Right lobe of liver (tissue), 4 donors: ENCODE data around the gene MAPKAPK5.

Source experiments
- CTCF ChIP-seq, 4 donors: fragments of 200-600 bp in 3 of 4; fragments of 450-650 bp in 1 of 4; IDR thresholded peaks; one replicate each; pipeline versions ENCODE4 v1.5.1 to v1.8.0; 2016 to 2022; ENCODE audit warnings: antibody characterized with exemption in 4 of 4, mild to moderate bottlenecking in 2 of 4
- POLR2A ChIP-seq: fragments of 450-650 bp; IDR thresholded peaks from one replicate; pipeline ENCODE4 v1.6.1; 2017; ENCODE audit warnings: antibody characterized with exemption, mild to moderate bottlenecking
- donor health status: DM: no; HTN: no; CAD: no.
- donor health status: DM: no; HTN: no; CAD: no.
- donor health status: DM: no; HTN: yes; CAD: no.

- TF ChIP-seq POLR2A (no peak), CTCF (IDR thresholded peaks at IDR 0.05) (no peak)
Observed at GRCh38 chr12:111927346-111927745, 85.3 kb downstream of the MAPKAPK5 start.
